H1 (cell line): ENCODE data around the gene BASP1. TPM values are rescaled to one million over a fixed set of nuclear protein-coding genes. Genes with fewer than 3 reads are reported as not detected.

Experiments
- CEBPB ChIP-seq: IDR thresholded peaks from 2 replicates; pipeline ENCODE4 v1.6.1; 2012; ENCODE audit warnings: low read depth, low read length
- CHD7 ChIP-seq: fragments of 300-600 bp; sonication (generic); IDR thresholded peaks from 2 replicates; pipeline ENCODE4 v1.7.1; 2012; ENCODE audit warnings: low read length, moderate library complexity, mild to moderate bottlenecking, inconsistent platforms; ENCODE audit not compliant: insufficient replicate concordance
- RNF2 ChIP-seq: fragments of 200-900, 300-1000 bp; sonication (generic); IDR thresholded peaks from 2 replicates; pipeline ENCODE4 v1.7.1; 2016; ENCODE audit warnings: borderline replicate concordance, low read depth, mild to moderate bottlenecking, antibody characterized with exemption, low read length; ENCODE audit not compliant: poor library complexity, severe bottlenecking; ENCODE audit errors: missing control alignments
- USF2 ChIP-seq: IDR thresholded peaks from 2 replicates; pipeline ENCODE4 v1.6.1; 2011; ENCODE audit warnings: low read length, improper control_type of control experiment
- polyA plus RNA-seq, 7 experiments: library from polyadenylated mRNA; depleted of rRNA in 3 of 7; stranded (reverse) in 5 of 7; unstranded in 2 of 7; fragments of >200 nt in 5 of 7; fragments of 200-250 nt in 2 of 7; gene quantifications; 1 replicate in 5 of 7; 2 replicates in 1 of 7; 4 replicates in 1 of 7; pipeline versions ENCODE4 v1.2.1 to v1.2.3, GENCODE V29; 2011 to 2013; ENCODE audit warnings: missing spikeins in 2 of 7, mixed read lengths in 2 of 7
- total RNA-seq: library from RNA; stranded (reverse); fragmentation: NEBNext Ultra II Directional; extraction: Animal tissue kit (Norgen Biotek cat#: 25700); gene quantifications from 2 replicates; pipeline ENCODE4 v1.2.1, GENCODE V29; 2021

The BASP1 gene
- total and polyA plus RNA-seq, 2 of the 8 experiments (the other 6 are each of a cell fraction or from before 2014, with no cell fraction given): 95.2 to 104 TPM

- TF ChIP-seq USF2: no peak
- TF ChIP-seq CEBPB: no peak
- TF ChIP-seq CHD7: no peak
- no peak for TF ChIP-seq RNF2
Measured at GRCh38 chr5:17289681-17290539, 72.5 kb downstream of the BASP1 start (continued).
